ENCODE results near the gene ZNF561. TPM values are rescaled to one million over a fixed set of nuclear protein-coding genes. Genes with fewer than 3 reads are reported as not detected.
A peak's percentile ranks its signal among the peaks of the same experiment; 100 is the strongest.
"Not testable (repeated sequence)": the region's sequence is repeated elsewhere in the genome, so short reads cannot be mapped to it uniquely, and the experiment has no call there.

The ZNF561 gene
- total and polyA plus RNA-seq, 10 donors = 11.7 to 42.0 (median 28.4) TPM

DNA sequence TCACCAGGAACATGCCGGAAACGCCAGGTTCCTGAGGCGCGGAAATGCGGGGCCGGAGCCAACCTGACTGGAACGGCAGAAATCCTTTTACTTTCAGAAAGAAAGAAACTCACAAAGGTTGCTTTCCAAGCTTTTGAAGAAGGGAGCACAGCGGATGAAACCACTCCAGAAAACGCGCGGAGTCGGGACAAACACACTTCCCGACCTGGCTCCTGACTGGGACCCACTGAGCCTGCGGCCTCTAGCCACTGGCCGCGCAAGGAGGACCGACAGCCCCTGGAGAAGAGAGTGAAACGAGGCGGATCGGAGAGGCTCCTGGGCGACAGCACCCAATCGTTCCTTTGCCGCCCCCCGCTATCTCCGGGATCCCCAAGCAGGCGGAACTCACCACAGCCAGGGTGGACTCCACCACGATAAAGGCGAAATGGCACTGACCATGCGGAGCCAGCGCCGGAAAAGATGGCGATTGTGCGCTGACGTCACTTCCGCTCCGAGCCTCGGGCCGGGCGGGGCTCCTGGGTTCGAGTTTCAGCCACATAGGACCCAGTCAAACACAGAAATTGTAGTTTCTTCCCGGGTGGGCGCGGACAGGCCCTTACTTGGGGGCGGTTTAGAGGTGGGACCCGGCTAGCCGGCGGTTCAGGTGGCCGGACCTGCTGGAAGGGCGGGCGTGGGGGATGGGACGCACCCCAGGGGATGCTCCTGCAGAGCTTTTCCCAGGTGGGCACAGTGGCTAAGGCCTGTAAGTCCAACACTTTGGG lies 36.8 kb downstream of the ZNF561 start, which contains the start of gene ZNF121:
Gene ZNF121 (minus strand): TSS at position 432 of the 761 bp plus-strand sequence. CDS start 16,407 bp downstream, outside the sequence.
- DNase-seq = peak; percentile 94
- peak within 1 kb of the TSS; percentile 68 to 92 (median 85) for H3K4me3 ChIP-seq
- peaks cover 4 to 32% (median 20%) of the 10 kb centered on the region in 8 donors for H3K9me3 ChIP-seq
- peaks cover 0 to 14% (median 0%) of the 10 kb centered on the region in 7 donors for H3K27me3 ChIP-seq (replicated peaks in 1 of 7)
- peak within 1 kb of the TSS; percentile 87 to 96 (median 92) for H3K27ac ChIP-seq
- peak in 1 of 11 experiments; percentile 5 for TF ChIP-seq CTCF (IDR thresholded peaks at IDR 0.05 in 8 of 11, conservative IDR thresholded peaks at IDR 0.05 in 3 of 11)
- no peak for TF ChIP-seq POLR2A (IDR thresholded peaks at IDR 0.05)
- TF ChIP-seq POLR2AphosphoS5 (IDR thresholded peaks at IDR 0.05) = peak; percentile 86 to 90 (median 88)
- H3K4me1 ChIP-seq = peaks cover 19 to 53% (median 28%) of the 10 kb centered on the region in 6 donors
- 0 to 1% (median 1%) methylated on average over 30 to 51 of the region's 51 CpGs for WGBS, 5 donors
- H3K36me3 ChIP-seq = peaks cover 0 to 31% (median 6%) of the 10 kb centered on the region in 6 donors
- intact Hi-C loops (cut with DNase I; ENCODE audit: low total_unique reads) = loop anchor here (10.0 kb wide), 1 partner anchor 269 kb away; no protein-coding TSS in a partner anchor

- peaks cover 12 to 52% (median 40%) of the 10 kb centered on the region in 8 donors for H3K9me3 ChIP-seq
Observed at GRCh38 chr19:9582081-9582725, 38.8 kb downstream of the ZNF561 start.

DNA sequence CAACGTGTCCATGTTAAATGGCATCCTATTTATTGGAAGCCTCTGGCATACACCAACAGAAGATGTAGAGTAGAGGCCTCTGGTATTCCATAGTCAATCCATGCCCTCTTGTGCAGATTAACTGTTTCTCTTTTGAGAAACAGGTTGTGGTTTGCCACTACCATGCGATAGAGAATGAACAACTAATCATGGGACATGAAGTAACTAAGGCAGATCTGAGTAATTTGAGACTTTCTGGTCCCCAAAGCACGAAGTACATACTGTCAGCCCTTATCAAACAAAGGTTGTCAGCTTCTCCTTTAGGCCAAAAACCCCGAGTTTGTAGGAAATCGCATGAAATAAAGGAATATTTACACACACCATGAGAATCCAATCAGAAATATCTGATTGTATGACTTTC lies 40.3 kb downstream of the ZNF561 start:
- Histone ChIP-seq H3K4me1 (peaks cover 19 to 46% (median 28%) of the 10 kb centered on the region in 6 donors), H3K36me3 (peaks cover 0 to 61% (median 17%) of the 10 kb centered on the region in 6 donors), H3K27me3 (replicated peaks in 1 of 7) (no peaks in the 10 kb centered on the region), H3K27ac (no peak overlapping the region), H3K9me3 (peaks cover 22 to 67% (median 55%) of the 10 kb centered on the region in 8 donors), H3K4me3 (no peak overlapping the region)
- intact Hi-C loops (cut with DNase I; ENCODE audit: low total_unique reads) = loop anchor here (10.0 kb wide), 1 partner anchor 266 kb away; no protein-coding TSS in a partner anchor
- TF ChIP-seq POLR2AphosphoS5 (IDR thresholded peaks at IDR 0.05) = no peak
- DNase-seq = no peak
- WGBS, 5 donors = 81 to 90% (median 85%) methylated on average over 5 of the region's 5 CpGs

More at GRCh38 chr19:9582081-9582725, 38.8 kb downstream of the ZNF561 start:
- intact Hi-C loops (cut with DNase I; ENCODE audit: low total_unique reads) = loop anchor here (10.0 kb wide), 1 partner anchor 267 kb away; no protein-coding TSS in a partner anchor
- DNase-seq; H3K27ac ChIP-seq; H3K27me3 ChIP-seq (replicated peaks in 1 of 7): not testable (repeated sequence)
- Histone ChIP-seq H3K4me3 (peak overlapping the region in 1 of 8 donors; percentile 19), H3K4me1 (peaks cover 19 to 53% (median 28%) of the 10 kb centered on the region in 6 donors), H3K36me3 (peaks cover 0 to 50% (median 17%) of the 10 kb centered on the region in 6 donors)
- WGBS, 5 donors = 89 to 96% (median 94%) methylated on average over 13 of the region's 13 CpGs

GRCh38 chr19:9570255-9570654 lies 50.8 kb downstream of the ZNF561 start:
- Histone ChIP-seq H3K4me3 (peak overlapping the region in 1 of 8 donors; percentile 11), H3K4me1 (no peaks in the 10 kb centered on the region), H3K27me3 (replicated peaks in 1 of 7) (no peaks in the 10 kb centered on the region), H3K9me3 (peaks cover 85 to 100% (median 100%) of the 10 kb centered on the region in 8 donors), H3K36me3 (peaks cover 37 to 100% (median 69%) of the 10 kb centered on the region in 6 donors), H3K27ac (no peak overlapping the region)
- TF ChIP-seq POLR2AphosphoS5 (IDR thresholded peaks at IDR 0.05) = no peak
- no peak for TF ChIP-seq CTCF (IDR thresholded peaks at IDR 0.05 in 8 of 11, conservative IDR thresholded peaks at IDR 0.05 in 3 of 11)
- no peak for TF ChIP-seq POLR2A (IDR thresholded peaks at IDR 0.05)
- WGBS, 5 donors = 92 to 98% (median 98%) methylated on average over 6 of the region's 6 CpGs
- no peak for DNase-seq
- intact Hi-C loops (cut with DNase I; ENCODE audit: low total_unique reads) = no loop called here
